Activated CD8-positive, alpha-beta memory T cell treated with anti-CD3 and anti-CD28 coated beads, Interleukin-2, amount 50 U/mL, for 24 hours (primary cell): Measurements from ENCODE around the gene TIGAR.

Experiments
- DNase-seq: peaks from one replicate; pipeline ENCODE4 v3.0.0-alpha.2; 2020; ENCODE audit errors: extremely low read depth

Gene TIGAR

DNA sequence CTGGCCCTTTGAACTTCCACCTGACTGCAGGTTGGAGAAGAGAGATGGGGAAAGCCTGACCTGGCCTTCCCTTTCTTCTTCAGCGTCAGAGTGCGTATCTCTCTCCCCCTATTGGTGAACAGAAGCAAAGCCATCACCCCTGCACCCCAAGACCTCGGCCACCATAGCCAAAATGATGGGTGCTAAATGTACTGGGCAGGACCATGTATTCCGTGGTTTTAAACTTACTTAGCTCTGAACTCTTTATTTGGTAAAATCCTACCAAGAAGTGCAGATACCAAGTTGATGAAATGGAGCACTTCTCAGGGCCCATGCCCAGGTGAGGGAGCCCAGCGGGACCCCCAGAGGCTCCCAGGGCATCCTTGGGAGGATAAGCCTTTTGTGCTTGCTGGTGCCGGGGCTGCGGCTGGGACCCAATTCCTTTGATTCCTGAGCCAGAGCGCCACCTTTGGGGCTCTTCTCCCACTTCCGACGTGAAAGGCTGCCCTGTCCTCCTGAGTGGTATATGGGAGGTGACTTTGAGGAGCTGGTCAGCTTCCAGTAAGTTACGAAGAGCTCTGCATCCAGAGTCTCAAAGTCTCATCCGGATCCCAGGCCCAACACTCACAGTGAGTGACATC lies 38.0 kb upstream of the TIGAR start:
- DNase-seq: no peak

DNA sequence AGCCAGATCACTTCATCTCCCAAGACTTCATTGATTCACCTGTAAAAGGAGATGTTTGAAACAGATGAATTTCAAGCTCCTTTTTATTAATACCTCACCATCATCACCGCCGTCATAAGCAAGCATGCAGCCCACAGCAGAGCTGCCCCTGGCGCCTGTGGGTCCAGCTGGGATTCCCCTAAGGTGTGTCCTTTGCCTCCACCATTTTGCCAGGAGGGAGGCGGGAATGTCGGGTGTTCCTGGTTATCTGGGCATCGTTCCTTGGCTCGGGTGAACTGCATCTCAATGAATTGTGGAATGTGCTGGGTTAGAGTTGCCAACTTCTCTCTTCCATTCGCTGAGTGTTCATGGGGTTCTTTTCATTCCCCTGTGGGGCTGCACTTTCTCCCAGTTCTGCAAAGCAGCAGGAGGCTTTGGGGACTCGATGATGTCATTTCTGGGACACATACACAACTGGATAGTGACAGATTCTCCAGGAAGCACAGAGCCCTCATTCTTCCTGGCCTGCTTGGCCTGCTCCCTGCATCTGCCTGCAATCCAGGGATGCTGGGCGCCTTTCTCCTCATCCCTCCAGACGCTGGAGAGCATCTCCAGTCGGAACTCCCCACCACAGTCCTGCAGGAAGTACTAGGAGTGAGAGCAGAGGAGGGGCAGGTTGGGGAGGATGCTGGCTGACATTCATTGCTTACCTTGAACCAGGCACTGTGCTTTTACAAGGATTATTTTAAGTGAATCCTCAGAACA lies 37.3 kb upstream of the TIGAR start:
- no peak for DNase-seq

DNA sequence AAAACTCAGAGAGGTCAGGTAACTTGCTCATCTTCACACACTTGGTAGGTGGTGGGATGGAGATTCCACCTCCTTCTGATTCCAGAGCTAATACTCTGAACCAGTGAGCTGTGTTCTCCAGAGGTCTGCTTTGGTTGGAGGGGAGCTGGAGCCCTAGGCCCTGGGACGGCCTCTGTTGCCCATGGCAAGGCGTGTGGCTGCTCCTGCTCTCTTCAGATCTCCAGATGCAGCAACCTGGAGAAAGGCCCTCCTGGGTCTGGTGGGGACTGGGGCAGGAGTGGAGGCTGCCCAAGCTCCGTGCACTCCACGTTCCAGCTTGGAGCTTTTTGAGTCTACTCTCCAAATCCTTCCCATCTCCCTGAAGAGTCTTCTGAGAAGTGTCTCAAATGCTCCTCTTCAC lies 36.7 kb upstream of the TIGAR start:
- DNase-seq: no peak

DNA sequence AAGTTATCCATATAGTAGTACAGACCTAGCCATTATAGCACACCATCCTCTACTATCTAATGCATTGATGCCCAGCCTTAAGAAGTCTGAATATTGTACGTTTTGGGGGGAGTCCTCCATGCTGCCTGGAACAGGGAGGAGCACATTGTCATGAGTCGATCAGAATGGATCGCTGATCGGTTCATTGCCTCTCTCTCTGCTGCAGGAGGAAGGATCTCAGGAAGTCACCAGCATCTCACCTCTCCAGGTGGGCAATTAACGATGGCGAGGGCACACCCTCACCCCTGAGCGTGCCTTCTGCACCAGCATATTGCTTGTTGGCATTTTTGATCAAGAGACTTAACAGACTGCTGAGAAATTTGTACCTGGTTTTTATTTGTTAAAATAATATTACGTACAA lies 35.9 kb upstream of the TIGAR start:
- DNase-seq: no peak

DNA sequence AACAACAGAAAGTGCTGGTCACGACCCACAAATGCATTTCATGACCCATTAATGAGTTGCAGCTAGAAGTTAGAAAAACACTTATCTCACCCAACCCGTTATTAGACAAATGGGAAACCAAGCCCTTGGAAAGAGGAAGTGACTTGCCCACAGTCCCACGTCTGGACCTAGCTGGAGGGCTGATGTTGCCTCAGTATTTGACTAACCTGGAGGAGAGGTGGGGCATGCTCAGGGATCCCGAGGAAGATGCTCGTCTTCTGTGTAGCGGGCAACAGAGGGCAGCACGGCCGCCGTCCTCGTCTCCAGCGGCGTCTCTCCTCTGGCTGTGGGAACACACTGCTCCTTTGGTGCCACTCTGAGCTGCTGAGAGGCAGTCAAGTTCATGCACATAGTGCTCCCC lies 34.8 kb upstream of the TIGAR start:
- DNase-seq: no peak

DNA sequence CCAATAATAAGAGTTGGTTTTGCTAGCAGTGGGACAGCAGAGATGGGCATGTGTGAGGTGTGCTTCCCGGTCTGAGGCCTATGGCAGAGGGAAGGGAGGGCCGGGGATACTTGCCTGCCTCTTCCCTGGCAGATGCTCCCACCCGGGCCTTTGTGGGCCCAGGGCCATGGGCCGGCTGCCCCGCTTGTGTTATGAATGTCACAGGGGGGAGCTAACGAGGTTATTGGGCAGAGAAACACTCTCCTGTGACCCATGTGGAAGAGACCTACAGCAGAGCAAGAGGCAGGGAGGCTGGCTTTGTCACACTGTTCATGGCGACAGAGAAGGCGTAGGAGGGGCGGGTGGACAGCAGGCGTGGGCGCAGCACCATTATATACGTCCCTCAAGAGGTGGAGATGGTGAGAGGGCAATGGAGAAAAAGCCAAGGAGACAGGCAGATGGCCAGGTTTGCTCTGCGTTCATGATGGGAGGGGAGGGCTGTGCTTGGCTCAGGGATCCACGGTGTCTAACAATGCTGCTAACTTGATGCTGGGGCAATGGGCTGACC lies 34.2 kb upstream of the TIGAR start:
- DNase-seq: no peak

DNA sequence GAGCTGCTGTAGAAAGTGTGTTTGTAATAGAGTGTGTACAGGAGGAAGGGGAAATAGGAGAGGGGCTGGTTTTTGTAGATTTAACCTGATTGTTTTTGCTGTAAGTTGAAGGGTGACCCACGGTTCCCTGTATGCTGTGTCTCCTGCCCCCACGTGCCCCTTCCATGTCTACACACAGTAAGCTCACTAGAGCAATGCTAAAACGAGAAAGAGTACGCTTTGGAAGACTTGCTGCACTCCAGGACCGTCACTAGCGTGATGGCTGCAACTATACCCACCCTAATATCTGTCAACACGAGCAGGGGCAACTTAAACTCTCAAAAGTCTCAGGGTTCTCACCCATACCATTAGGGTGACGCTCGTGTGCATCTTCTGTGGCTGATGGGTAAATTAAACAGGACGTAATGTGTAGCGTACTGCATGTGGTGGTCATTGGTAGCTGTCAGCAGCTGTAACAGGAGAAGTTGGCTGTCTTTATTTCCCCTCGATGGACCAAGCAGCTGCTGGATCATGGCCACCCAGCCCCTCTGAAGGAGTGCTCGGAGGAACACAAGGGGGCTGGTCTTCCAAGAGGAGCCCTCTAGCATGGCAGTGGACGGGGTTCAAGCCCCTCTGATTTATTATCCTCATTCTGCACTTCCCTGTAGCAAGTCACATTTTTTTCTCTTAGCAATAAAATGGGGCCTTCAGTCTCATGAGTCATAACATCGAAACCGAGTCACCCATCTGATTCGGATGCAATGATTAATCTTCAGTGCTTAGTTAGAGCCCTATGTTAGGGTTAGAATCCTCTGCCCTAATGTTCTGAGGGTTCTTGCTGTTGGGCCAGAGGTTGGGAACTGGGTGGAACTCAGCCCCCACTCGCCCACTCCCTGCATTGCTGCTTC lies 33.4 kb upstream of the TIGAR start:
- DNase-seq: no peak

DNA sequence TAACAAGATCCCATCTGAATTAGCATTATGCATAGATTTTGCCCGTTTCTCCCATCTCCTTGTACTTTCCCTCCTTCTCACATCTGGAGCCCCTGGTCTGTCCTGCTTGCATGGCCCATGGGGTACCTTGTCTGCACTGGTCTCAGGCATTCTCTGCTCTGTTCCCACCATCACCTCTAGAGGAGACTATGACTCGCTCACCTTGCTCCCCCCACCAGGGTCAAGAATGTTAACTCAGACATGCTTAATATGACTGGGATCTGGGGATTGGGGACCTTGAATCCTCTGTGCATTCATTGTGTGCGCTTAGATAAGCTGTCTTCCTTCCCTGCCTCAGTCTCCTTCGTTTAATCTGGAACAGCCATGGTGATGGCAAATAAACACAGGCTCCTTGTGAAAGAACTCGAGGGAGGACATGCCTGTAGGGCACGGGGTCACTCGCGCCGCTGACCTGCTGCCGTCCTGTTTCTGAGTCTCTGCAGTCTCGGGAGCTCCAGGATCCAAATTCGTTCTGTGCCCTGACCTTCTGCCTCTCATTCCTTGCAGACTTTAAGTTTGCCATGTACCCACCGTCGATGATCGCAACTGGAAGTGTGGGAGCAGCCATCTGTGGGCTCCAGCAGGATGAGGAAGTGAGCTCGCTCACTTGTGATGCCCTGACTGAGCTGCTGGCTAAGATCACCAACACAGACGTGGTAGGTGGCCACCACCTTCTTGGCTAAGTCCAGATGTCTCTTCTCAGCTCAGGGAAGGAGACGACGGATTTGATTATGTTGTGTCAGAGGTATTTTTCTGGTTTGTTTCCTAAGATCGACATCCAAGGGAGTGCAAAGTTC lies 32.5 kb upstream of the TIGAR start:
- no peak for DNase-seq

DNA sequence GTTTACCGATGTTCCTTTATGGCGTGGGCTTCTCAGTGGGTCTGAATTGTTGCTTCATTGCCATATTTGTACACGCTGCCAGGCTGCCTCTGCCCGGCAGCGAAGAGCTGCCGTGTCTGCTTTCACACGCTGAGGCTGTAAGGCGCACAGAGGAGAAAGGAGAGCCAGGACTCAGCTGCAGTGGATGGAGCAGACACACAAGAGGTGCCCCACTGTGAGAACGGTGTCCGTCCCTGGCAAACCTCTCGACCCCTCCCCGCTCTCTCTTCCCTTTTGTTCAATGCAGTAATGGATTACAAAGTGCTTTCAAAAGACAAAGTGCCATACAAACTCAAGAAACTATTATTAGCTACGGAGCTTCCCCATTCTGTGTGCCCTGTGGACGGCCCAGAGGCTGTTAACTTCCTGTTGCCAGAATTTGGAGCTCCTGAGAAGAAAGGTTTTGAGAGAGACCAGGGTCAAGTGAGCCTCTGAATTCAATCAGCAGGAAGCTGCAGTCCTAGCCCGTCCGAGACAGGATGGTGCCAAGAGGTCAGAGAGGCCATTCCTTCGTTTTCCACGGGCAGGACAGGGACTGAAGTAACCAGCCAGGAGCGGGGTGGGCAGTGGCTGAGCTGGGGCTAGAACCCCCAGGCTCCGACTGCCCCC lies 31.7 kb upstream of the TIGAR start:
- DNase-seq: no peak

DNA sequence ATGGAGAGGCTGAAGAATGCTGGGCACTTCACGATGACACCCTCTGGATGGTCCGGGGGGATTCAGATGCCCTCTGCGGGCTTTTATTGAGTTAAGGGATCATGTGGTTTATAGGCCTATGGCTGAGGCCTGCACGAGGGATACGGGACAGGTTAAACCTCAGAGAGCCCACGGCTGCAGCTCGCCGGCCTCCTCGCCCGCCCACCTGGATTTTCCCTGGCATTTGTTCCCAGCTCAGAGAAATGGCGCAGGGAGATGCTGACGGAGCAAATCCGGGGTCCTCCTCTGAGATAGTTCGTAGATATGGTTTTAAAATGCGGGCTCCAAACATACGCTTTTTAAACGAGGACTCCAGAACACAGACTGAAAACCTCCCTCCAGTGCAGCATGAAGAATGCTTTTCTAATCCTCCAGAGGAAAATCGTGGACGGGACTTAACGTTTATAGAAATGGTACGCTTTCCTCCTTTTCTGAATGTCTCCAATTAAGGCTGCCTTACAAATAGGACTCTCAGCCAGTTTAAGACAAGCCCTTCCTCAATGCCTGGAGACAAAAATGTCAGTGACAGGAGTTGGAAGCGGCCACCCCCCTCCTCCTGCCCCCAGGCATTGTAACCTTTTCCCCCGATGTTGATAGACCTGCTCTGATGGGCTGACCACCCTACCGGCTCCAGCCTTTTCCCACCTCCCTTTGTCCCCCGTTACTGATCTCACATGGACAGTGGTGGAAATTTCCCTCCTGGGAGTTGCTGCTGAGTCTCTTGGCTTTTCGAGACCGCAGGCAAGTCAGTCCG lies 30.8 kb upstream of the TIGAR start:
- DNase-seq: no peak

DNA sequence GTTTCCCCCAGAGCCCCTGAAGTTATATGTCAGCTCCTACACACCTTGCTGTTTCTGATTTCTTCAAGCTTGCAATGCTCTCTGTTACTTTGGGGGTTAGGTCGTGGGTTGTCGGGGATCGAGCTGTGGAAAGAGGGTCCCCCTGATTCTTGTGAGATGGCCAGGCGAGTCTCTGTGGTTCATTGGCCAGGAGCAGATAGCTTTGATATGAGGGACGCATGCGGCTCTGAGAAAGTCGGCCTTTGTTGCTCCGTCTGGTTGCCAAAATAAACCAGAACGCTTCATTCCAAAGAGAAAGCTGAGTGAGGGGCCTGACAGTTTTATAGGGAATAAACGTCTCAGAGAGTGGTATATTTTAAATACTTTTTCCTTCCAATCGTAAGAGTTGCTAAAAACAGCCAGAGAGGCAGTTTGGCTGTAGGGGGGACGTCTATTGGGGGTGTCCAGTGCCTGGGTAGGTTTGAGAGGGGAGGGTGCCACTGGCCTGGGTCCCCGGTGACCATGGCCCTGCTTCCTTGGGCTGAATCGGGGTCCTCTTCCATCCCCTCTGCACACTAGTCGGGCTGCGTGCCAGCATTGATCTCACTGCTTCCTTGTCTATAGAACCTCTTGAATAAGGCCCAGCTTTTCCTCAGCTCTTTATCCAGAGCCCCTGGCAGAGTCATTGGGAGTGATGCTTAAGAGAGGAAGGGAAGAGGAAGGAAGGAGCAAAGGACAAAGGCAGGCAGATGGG lies 28.5 kb upstream of the TIGAR start:
- no peak for DNase-seq

DNA sequence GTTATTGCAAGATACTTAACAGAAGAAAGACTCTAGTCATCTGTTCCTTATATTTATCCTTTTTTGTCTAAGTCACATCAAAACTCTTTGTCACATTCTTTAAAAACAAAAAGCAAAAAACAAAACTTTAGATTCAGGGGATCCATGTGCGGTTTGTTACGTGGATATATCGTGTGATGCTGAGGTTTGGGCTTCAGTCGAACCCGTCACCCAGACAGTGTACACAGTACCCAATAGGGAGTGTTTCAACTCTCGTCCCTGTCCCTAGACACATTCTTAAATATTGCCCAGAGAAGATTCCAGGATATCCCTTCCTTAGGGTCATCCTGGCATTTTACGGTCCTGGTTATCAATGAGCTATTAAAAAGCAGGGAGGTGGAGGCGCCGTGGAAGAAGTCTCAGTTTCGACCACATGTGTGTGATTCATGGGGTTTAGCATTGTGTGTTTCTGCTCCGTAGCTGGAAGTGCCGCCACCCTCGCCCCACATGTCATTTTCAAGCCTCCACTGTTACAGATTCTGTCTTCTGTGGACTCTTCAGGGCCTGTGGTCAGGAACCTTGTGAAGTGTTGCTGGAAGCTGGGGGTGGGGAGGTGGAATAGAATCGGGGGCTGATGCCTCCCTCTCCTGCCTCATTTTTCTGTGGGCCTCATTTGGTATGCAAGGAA lies 27.6 kb upstream of the TIGAR start:
- DNase-seq: no peak

DNA sequence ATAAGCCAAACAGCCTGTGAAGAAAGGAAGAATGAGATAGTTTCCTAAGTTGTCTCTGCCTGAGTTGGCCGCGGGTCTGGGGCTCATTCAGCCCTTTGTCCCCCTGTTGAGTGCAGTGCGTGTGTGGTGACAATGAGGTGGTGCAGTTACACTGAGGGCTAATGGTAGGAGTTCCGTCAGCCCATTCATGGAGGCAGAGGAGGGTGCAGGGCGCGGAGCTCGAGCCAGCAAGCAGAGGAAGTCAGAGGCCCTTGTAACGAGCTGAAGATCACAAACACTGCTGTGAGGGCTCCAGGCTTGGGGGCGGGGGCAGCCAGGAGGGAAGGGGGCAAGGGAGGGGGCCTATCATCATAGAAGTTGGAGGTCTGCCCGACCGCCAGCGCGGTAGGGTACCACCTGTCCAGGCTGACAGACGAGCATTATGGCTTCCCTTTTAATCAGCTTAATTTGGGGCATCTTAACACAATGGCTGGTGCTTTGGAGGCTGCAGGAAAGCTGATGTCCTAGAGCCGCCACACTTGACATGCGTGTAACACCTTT lies 27.0 kb upstream of the TIGAR start:
- DNase-seq: no peak

DNA sequence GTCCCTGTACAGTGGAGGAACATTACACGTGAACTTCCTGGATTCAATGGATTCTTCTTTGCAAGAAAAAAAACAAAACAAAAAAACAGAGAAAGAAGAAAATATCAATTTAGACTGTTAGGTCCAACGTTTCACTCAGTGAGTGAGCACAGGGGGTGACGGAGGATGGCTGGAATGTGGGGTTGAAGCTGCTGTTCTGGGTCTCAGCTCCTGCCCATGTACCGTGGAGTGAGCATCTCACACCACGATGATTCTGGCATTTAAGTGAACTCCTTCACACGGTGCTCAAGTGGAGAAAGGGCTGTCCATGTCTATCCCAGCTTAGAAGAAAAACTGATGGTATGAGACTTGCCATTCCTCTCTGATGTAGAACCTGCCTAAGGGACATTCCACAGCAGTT lies 24.3 kb upstream of the TIGAR start:
- no peak for DNase-seq

DNA sequence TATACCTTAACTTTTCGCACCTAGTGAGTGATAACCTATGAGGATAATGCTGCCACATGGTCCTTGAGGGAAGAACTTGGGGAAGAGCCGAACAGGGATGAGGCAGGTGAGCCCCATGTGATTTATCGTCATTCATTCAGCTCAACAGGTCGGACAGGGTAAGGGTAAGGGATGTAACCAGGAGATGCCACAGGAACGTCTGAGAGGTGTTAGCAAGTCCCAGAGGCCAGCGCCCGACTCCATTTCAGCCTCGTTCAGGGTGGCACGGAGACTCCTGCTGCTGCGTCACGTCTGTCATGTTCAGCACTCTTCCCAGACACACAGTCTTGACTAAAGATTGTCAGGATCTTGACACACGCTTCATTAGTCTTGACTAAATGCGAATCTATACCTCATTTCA lies 23.4 kb upstream of the TIGAR start:
- DNase-seq: no peak

DNA sequence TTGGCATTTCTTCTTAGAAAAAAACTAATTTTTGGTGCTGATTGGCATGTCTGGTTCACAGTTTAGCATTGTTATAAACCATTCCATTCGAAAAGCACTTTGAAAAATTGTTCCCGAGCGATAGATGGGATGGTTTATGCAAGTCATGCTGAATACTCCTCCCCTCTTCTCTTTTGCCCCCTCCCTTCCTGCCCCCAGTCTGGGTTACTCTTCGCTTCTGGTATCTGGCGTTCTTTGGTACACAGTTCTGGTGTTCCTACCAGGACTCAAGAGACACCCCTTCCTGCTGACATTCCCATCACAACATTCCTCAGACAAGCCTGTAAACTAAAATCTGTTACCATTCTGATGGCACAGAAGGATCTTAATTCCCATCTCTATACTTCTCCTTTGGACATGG lies 20.1 kb upstream of the TIGAR start:
- DNase-seq: no peak

DNA sequence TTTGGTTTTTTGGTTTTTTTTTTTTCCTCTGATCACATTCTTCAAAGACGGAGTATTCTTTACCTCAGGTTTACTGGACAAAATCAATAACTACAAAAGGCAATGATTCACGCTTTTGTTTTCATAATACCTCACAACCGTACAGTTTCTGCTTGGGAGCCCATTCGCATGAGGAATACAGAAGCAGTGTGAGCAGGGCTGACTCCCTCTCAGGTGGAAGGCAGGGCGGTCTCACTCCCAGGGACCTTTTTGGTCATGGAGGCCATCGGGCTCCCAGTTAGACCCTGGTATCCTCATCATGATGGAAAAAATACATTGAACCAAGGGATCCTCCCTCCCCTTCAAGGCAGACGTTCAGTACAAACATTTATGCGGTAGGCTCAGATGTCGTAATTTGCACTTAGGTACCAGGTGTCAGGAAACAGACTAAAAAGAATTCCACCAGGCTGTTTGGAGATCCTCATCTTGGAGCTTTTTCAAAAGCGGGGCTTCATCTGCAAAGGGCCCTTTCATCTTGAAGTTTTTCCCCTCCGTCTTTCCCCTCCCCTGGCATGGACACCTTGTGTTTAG lies 19.0 kb upstream of the TIGAR start:
- DNase-seq: no peak

DNA sequence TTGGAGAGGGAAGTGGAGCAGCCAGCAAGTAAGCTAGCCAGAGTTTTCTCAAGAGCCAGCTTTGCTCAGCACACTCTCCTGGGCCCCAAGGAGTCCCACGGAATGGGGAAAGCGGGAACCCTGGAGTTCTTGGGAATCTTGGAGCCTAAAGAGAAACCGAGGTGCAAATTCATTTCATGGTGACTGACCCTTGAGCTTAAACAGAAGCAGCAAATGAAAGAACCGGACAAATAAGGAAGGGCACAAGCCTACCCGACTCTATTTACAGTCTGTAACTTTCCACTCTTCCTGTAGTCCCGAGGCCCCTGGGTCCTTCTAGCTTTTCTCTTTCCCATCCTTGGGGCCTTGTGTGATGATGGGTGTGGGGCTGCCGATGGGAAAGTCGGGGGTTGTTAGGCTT lies 18.1 kb upstream of the TIGAR start:
- no peak for DNase-seq
